Measurements from ENCODE around the gene ST8SIA2.

Gene ST8SIA2

DNA sequence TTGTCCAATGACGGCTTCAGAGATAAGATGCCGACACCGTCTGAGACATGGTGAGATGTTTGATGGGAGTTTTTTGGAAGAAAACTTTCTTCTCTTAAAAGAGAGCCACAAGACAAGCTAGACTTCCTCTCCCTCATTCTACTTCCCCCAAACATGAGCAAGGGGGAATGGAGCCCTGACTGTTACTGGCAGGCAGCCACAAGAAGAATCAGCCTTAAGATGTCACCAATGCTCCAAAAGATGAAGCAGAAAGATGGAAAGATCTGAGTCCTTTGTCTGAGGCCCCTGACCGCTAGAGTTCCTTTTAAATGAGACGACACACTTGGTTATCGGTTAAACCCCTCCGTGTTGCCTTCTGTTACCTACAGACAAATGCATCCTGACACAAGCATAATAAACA lies 108.7 kb downstream of the ST8SIA2 start:
- no peak for DNase-seq

DNA sequence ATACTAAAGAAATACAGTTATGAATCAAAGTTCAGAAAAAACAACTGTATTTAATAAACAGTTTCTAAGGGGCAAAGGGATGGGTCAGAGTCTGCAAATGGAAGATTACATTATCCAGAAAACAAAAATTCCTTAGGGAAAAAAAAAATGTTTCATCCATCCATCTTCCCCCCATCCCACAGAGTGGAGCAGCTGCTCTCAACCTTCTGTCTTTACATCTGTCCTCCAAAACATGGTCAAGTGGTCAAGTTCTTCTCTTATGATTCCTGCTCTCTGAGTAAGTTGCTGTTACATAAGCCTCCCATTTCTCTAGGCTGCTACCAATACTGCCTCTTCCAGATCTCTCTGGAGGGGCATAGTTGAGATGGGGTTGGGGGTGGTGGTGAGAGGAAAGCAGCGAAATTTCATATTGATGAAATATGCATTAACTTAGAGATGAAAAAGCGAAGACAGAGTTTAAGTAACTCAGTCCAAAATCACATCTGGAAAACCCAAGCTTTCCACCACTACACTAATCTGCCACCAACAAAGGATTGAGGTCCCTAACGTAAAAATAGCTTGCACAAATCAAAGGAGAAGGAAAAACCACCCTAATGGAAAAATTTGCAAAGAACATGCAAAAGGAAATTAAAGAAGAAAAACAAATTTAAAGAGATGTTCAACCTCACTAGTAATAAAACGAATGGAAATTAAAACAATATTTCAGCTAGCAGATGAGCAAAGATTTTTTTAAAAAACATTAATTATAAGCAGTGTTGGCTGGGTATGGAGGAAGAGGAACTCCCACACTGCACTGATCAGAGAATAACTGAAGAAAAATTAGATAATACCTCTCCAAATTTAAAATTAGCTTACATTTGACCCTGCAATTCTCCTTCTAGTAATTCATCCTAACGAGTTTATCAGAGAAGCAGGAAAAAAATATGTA lies 109.5 kb downstream of the ST8SIA2 start:
- no peak for DNase-seq

DNA sequence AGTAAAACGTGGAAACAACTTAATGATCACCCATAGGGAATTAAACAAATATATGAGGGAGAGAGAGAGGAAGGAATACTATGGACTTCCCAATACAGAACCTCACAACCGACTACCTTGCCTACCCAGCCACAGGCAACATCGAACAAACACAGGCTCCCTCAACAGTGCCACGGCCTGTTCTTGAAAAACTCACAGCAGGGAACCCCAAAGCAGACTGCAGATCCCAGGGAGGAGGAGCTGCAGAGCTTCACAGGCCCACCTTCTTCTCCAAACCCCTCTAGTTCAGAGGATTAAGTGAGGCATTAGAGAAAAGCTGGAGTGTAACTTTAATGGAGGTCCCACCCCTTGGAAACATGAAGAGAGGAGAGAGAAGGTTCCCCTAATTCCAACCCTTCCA lies 110.2 kb downstream of the ST8SIA2 start:
- no peak for DNase-seq

DNA sequence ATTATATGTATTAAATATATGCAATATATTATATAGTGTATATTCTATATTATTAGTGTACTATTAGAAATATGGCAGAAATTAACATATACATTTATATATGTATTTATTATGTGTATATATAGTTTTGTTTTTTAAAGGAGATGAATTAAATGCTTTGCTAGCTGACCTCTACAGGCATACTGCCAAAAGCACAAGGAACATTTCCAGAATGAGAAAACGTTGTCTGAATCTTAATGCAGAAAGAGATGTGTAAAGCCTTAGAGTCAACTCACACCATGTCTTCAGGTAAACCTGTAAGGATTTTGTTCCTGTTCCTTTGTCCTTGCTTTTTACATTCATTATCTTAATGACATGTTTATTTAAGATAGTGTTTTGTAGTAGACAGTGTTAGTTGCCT lies 111.9 kb downstream of the ST8SIA2 start:
- DNase-seq, result no peak

DNA sequence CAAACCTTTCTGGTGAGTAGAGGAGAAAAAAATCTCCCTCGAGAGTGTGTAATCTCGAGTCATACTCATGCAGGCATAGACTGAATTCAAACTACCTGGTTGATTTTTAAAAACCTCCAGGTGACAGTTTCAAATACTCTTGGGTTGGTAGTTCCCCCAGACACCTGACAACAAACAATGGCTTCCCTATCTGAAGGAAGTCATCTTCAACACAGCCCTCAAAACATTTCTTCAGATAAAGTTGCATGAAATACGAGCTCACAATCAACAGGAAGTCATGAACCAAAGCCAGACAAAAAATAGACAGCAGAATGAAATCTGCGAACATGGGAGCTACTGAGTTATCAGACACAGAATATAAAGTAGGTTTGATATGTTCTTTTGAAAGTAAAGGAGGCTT lies 112.8 kb downstream of the ST8SIA2 start:
- DNase-seq, result no peak

DNA sequence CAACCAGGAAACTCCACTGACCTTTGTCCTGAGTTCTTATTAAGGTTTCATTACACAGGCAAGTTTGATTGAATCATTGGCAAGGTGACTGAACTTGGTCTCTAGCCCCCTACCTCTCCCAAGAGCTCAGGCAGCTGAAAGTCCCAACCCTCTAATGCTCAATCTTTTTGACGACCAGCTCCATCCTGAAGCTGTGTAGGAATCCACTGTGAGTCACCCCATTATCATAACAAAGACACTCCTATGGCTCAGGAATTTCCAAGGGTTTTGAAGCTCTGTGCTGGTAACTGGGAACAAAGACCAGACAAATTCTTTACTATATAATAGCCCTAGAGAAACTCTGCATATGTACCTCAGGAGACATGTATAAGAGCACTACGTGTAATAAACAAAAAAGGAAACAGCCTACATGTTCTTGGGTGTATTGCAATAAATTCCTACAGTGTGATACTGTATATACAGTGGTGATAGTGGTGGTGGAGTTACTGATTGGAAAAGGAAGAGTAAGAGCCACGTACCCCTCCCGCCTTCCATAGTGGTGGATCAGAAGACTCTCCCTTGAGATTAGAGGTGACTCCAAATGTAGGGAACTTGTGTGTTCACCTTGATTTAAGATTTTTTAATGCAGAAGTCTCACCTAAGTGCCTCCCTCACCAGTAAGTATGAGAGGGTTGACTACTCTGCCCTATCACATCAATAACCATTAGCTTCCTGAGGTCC lies 116.6 kb downstream of the ST8SIA2 start:
- DNase-seq, result no peak
